ENCODE data around the gene MRFAP1L1. TPM values are rescaled to one million over a fixed set of nuclear protein-coding genes. Genes with fewer than 3 reads are reported as not detected.

MRFAP1L1 gene
- polyA plus RNA-seq, 1 donor (not counting 4 experiments of a cell fraction or from before 2014, with no cell fraction given), result 77.9 TPM

DNA sequence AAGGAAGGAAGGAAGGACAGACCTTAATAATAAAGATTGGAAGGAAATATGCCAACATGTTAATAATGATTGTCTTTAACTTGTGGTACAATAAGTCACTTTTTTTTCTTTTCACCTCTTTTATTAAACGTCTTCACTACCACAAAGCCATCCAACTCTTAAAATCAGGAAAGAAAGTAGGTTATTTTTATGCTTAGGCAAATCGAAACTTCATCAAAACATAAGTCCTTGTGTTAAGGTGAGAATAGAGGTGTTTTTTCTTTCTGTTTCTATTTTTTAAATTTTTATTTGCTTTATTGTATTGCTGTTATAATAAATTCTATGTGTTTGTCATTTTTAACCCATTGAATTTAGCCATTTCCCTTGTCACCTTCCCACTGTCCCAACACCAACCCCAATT, 32.8 kb upstream of the MRFAP1L1 start:
- H3K9me3 ChIP-seq (ENCODE audit: control insufficient read depth, low read depth, low read length), result no peaks in the 10 kb centered on the region
- peaks cover 11% of the 10 kb centered on the region for H3K27me3 ChIP-seq (ENCODE audit: control insufficient read depth, extremely low read depth, insufficient read depth, low read length)
- H3K4me1 ChIP-seq (ENCODE audit: control insufficient read depth, extremely low read depth, insufficient read depth, low read length), result peaks cover under 1% of the 10 kb centered on the region
- H3K9ac ChIP-seq (ENCODE audit: control insufficient read depth, extremely low read depth, insufficient read depth, low read length), result no peak overlapping the region
- FAIRE-seq (no peak), DNase-seq (ENCODE audit: low read depth, low spot score) (no peak)
- no peaks in the 10 kb centered on the region for H3K79me2 ChIP-seq (ENCODE audit: control insufficient read depth, insufficient read depth, low read length)
- dilution Hi-C loops (cut with MboI; ENCODE audit: extremely low pct_ligation_motif_present, low sequenced_read_pairs), result no loop called here
- H3K4me2 ChIP-seq (ENCODE audit: control insufficient read depth, extremely low read depth, insufficient read depth, low read depth, low read length), result no peak overlapping the region
- H3K9me1 ChIP-seq (ENCODE audit: control insufficient read depth, extremely low read depth, insufficient read depth, low read length), result no peaks in the 10 kb centered on the region
- no peak overlapping the region for H3K4me3 ChIP-seq (ENCODE audit: control insufficient read depth in 2 of 3, extremely low read depth in 1 of 3, insufficient read depth in 2 of 3, low read depth in 1 of 3, low read length in 3 of 3)
- H3K36me3 ChIP-seq (ENCODE audit: control insufficient read depth in 2 of 2, extremely low read depth in 1 of 2, insufficient read depth in 2 of 2, low read length in 2 of 2), result no peaks in the 10 kb centered on the region
- no peak for TF ChIP-seq EZH2 (IDR thresholded peaks at IDR 0.05; ENCODE audit: low read length)
- TF ChIP-seq CTCF (optimal IDR thresholded peaks at IDR 0.05 in 1 of 3, IDR thresholded peaks at IDR 0.05 in 1 of 3, conservative IDR thresholded peaks at IDR 0.05 in 1 of 3; ENCODE audit: extremely low read depth in 1 of 3, insufficient read depth in 2 of 3, low read length in 3 of 3), result no peak
- H2AFZ ChIP-seq (ENCODE audit: control insufficient read depth, low read length), result no peak overlapping the region
- H4K20me1 ChIP-seq (ENCODE audit: control insufficient read depth, extremely low read depth, insufficient read depth, low read length), result no peaks in the 10 kb centered on the region
- H3K27ac ChIP-seq (ENCODE audit: control insufficient read depth, insufficient read depth, low read length), result no peak overlapping the region

GRCh38 chr4:6740347-6740746, 30.7 kb upstream of the MRFAP1L1 start:
- H4K20me1 ChIP-seq (ENCODE audit: control insufficient read depth, extremely low read depth, insufficient read depth, low read length), result no peaks in the 10 kb centered on the region
- H3K9ac ChIP-seq (ENCODE audit: control insufficient read depth, extremely low read depth, insufficient read depth, low read length), result no peak overlapping the region
- dilution Hi-C loops (cut with MboI; ENCODE audit: extremely low pct_ligation_motif_present, low sequenced_read_pairs), result no loop called here
- H3K79me2 ChIP-seq (ENCODE audit: control insufficient read depth, insufficient read depth, low read length), result no peaks in the 10 kb centered on the region
- no peak overlapping the region for H3K4me3 ChIP-seq (ENCODE audit: control insufficient read depth in 2 of 3, extremely low read depth in 1 of 3, insufficient read depth in 2 of 3, low read depth in 1 of 3, low read length in 3 of 3)
- H3K27ac ChIP-seq (ENCODE audit: control insufficient read depth, insufficient read depth, low read length), result no peak overlapping the region
- H2AFZ ChIP-seq (ENCODE audit: control insufficient read depth, low read length), result no peak overlapping the region
- H3K9me3 ChIP-seq (ENCODE audit: control insufficient read depth, low read depth, low read length), result no peaks in the 10 kb centered on the region
- peaks cover 3% of the 10 kb centered on the region for H3K27me3 ChIP-seq (ENCODE audit: control insufficient read depth, extremely low read depth, insufficient read depth, low read length)
- FAIRE-seq (no peak), DNase-seq (ENCODE audit: low read depth, low spot score) (no peak)
- no peaks in the 10 kb centered on the region for H3K36me3 ChIP-seq (ENCODE audit: control insufficient read depth in 2 of 2, extremely low read depth in 1 of 2, insufficient read depth in 2 of 2, low read length in 2 of 2)
- no peaks in the 10 kb centered on the region for H3K9me1 ChIP-seq (ENCODE audit: control insufficient read depth, extremely low read depth, insufficient read depth, low read length)
- no peaks in the 10 kb centered on the region for H3K4me1 ChIP-seq (ENCODE audit: control insufficient read depth, extremely low read depth, insufficient read depth, low read length)
- H3K4me2 ChIP-seq (ENCODE audit: control insufficient read depth, extremely low read depth, insufficient read depth, low read depth, low read length), result no peak overlapping the region
- no peak for TF ChIP-seq CTCF (optimal IDR thresholded peaks at IDR 0.05 in 1 of 3, IDR thresholded peaks at IDR 0.05 in 1 of 3, conservative IDR thresholded peaks at IDR 0.05 in 1 of 3; ENCODE audit: extremely low read depth in 1 of 3, insufficient read depth in 2 of 3, low read length in 3 of 3)
- TF ChIP-seq EZH2 (IDR thresholded peaks at IDR 0.05; ENCODE audit: low read length), result no peak

All from keratinocyte (primary cell).